ENCODE results near the gene PDIA5.

GRCh38 chr3:123067689-123068600, 1.1 kb downstream of the PDIA5 start:
- no peak for TF ChIP-seq EP300 (IDR thresholded peaks at IDR 0.05)
- TF ChIP-seq CTCF (IDR thresholded peaks at IDR 0.05), result no peak
- TF ChIP-seq POLR2A (IDR thresholded peaks at IDR 0.05), result no peak

Measured in sigmoid colon (tissue), 4 donors.